H9 (cell line): Measurements from ENCODE around the gene DOC2B. TPM values are rescaled to one million over a fixed set of nuclear protein-coding genes. Genes with fewer than 3 reads are reported as not detected.

Source experiments
- DNase-seq: peaks from one replicate; pipeline ENCODE4 v3.0.0-alpha.2; 2017
- H2AFZ ChIP-seq: one replicate; pipeline ENCODE4 v1.6.1; 2013; ENCODE audit warnings: mild to moderate bottlenecking, low read length, control low read depth, moderate library complexity
- H2AK5ac ChIP-seq: 2 replicates; pipeline ENCODE4 v1.6.1; 2013; ENCODE audit warnings: low read length, control low read depth, mixed read lengths; ENCODE audit not compliant: insufficient read length
- H2BK120ac ChIP-seq: one replicate; pipeline ENCODE4 v1.6.1; 2013; ENCODE audit warnings: low read depth, mild to moderate bottlenecking, low read length, control low read depth, inconsistent platforms; ENCODE audit not compliant: poor library complexity, severe bottlenecking
- H2BK12ac ChIP-seq: 2 replicates; pipeline ENCODE4 v1.6.1; 2013; ENCODE audit warnings: low read length, control low read depth, mixed read lengths, low read depth; ENCODE audit not compliant: insufficient read length
- H2BK15ac ChIP-seq: 2 replicates; pipeline ENCODE4 v1.6.1; 2013; ENCODE audit warnings: low read depth, low read length, control low read depth
- H2BK20ac ChIP-seq: one replicate; pipeline ENCODE4 v1.6.1; 2013; ENCODE audit warnings: low read depth, mild to moderate bottlenecking, low read length, control low read depth, inconsistent platforms; ENCODE audit not compliant: poor library complexity, severe bottlenecking
- H2BK5ac ChIP-seq: 2 replicates; pipeline ENCODE4 v1.6.1; 2013; ENCODE audit warnings: low read length, control low read depth, mixed read lengths; ENCODE audit not compliant: insufficient read length
- H3K14ac ChIP-seq: 2 replicates; pipeline ENCODE4 v1.6.1; 2013; ENCODE audit warnings: low read length, control low read depth; ENCODE audit not compliant: insufficient read depth
- H3K18ac ChIP-seq: 2 replicates; pipeline ENCODE4 v1.6.1; 2013; ENCODE audit warnings: low read depth, mild to moderate bottlenecking, mixed read lengths, low read length, control low read depth; ENCODE audit not compliant: insufficient read length
- H3K23ac ChIP-seq: 2 replicates; pipeline ENCODE4 v1.6.1; 2013; ENCODE audit warnings: low read length, control low read depth, mixed read lengths, low read depth; ENCODE audit not compliant: insufficient read length
- H3K23me2 ChIP-seq: 2 replicates; pipeline ENCODE4 v1.6.1; 2013; ENCODE audit warnings: low read depth, mild to moderate bottlenecking, mixed read lengths, low read length, control low read depth; ENCODE audit not compliant: insufficient read length, poor library complexity, severe bottlenecking
- H3K27ac ChIP-seq: 2 replicates; pipeline ENCODE4 v1.5.1; 2013; ENCODE audit warnings: low read length, control low read depth, mixed read lengths, low read depth; ENCODE audit not compliant: insufficient read length
- H3K27me3 ChIP-seq: 2 replicates; pipeline ENCODE4 v1.6.1; 2013; ENCODE audit warnings: low read length, control low read depth, inconsistent platforms; ENCODE audit not compliant: insufficient read depth
- H3K4ac ChIP-seq: 2 replicates; pipeline ENCODE4 v1.6.1; 2013; ENCODE audit warnings: low read depth, mild to moderate bottlenecking, control low read depth, inconsistent platforms, low read length, moderate library complexity
- H3K4me1 ChIP-seq: 2 replicates; pipeline ENCODE4 v1.6.1; 2013; ENCODE audit warnings: low read length, control low read depth, inconsistent platforms; ENCODE audit not compliant: insufficient read depth
- H3K4me2 ChIP-seq: 2 replicates; pipeline ENCODE4 v1.6.1; 2013; ENCODE audit warnings: low read length, control low read depth, mixed read lengths; ENCODE audit not compliant: insufficient read length, insufficient read depth
- H3K56ac ChIP-seq: 2 replicates; pipeline ENCODE4 v1.6.1; 2013; ENCODE audit warnings: low read depth, mild to moderate bottlenecking, mixed read lengths, low read length, control low read depth; ENCODE audit not compliant: insufficient read length
- H3K79me1 ChIP-seq: 2 replicates; pipeline ENCODE4 v1.6.1; 2013; ENCODE audit warnings: low read depth, mild to moderate bottlenecking, moderate library complexity, low read length, control low read depth, inconsistent platforms; ENCODE audit not compliant: insufficient read depth, poor library complexity, severe bottlenecking
- H3K79me2 ChIP-seq: 2 replicates; pipeline ENCODE4 v1.6.1; 2013; ENCODE audit warnings: low read length, control low read depth, inconsistent platforms; ENCODE audit not compliant: insufficient read depth
- H3K9ac ChIP-seq: 2 replicates; pipeline ENCODE4 v1.6.1; 2013; ENCODE audit warnings: low read length, control low read depth, mixed read lengths; ENCODE audit not compliant: insufficient read length; ENCODE audit errors: extremely low read depth
- H3K9me3 ChIP-seq: one replicate; pipeline ENCODE4 v1.6.1; 2013; ENCODE audit warnings: low read depth, low read length, inconsistent platforms; ENCODE audit not compliant: control insufficient read depth
- H3T11ph ChIP-seq: one replicate; pipeline ENCODE4 v1.6.1; 2013; ENCODE audit warnings: mild to moderate bottlenecking, low read length, control low read depth, inconsistent platforms
- H4K20me1 ChIP-seq: one replicate; pipeline ENCODE4 v1.6.1; 2013; ENCODE audit not compliant: control insufficient read depth, insufficient read length, insufficient read depth
- H4K5ac ChIP-seq: 2 replicates; pipeline ENCODE4 v1.6.1; 2013; ENCODE audit warnings: low read depth, mild to moderate bottlenecking, mixed read lengths, low read length, control low read depth; ENCODE audit not compliant: insufficient read length
- H4K8ac ChIP-seq: replicated peaks from 2 replicates; pipeline ENCODE4 v1.6.1; 2013; ENCODE audit warnings: low read length, control low read depth, mixed read lengths, low read depth; ENCODE audit not compliant: insufficient read length
- H4K91ac ChIP-seq: 2 replicates; pipeline ENCODE4 v1.6.1; 2013; ENCODE audit warnings: low read depth, mild to moderate bottlenecking, moderate library complexity, mixed read lengths, low read length, control low read depth; ENCODE audit not compliant: insufficient read length
- H3K27ac Mint-ChIP-seq, 3 experiments: 2 replicates in 2 of 3; 3 replicates in 1 of 3; pipeline ENCODE4 v1.8.0; 2020 to 2021; ENCODE audit warnings: mixed read lengths in 3 of 3, mild to moderate bottlenecking in 1 of 3, moderate library complexity in 1 of 3
- H3K27me3 Mint-ChIP-seq: 2 replicates; pipeline ENCODE4 v1.8.0; 2021; ENCODE audit warnings: low read depth, mild to moderate bottlenecking, moderate library complexity, mixed read lengths
- H3K36me3 Mint-ChIP-seq, 3 experiments: 2 replicates in 2 of 3; 3 replicates in 1 of 3; pipeline ENCODE4 v1.8.0; 2020 to 2021; ENCODE audit warnings: low read depth in 3 of 3, mixed read lengths in 3 of 3; ENCODE audit not compliant: insufficient read depth in 1 of 3
- H3K4me1 Mint-ChIP-seq, 2 experiments: 2 replicates each; pipeline ENCODE4 v1.8.0; 2020; ENCODE audit warnings: mixed read lengths in 2 of 2
- H3K4me3 Mint-ChIP-seq, 2 experiments: 2 replicates in 1 of 2; 3 replicates in 1 of 2; pipeline ENCODE4 v1.8.0; 2020 to 2021; ENCODE audit warnings: mild to moderate bottlenecking in 2 of 2, mixed read lengths in 2 of 2, moderate library complexity in 1 of 2
- H3K9me3 Mint-ChIP-seq, 2 experiments: 2 replicates in 1 of 2; 3 replicates in 1 of 2; pipeline ENCODE4 v1.8.0; 2020; ENCODE audit warnings: mild to moderate bottlenecking in 2 of 2, mixed read lengths in 2 of 2, moderate library complexity in 1 of 2
- WGBS: extraction: QIAGEN DNeasy Blood & Tissue Kit; methylation state at CpG from one replicate; pipeline ENCODE4 v1.1.7; 2013; ENCODE audit warnings: missing lambda C conversion rate, low lambda C conversion rate, mixed read lengths; ENCODE audit not compliant: insufficient read length; ENCODE audit errors: extremely low coverage; 5-methylcytosine and 5-hydroxymethylcytosine counted together
- total RNA-seq: library from RNA; stranded (reverse); gene quantifications from 2 replicates; pipeline ENCODE4 v1.2.1, GENCODE V29; 2021
- TF ChIP-seq, protein P1 (sequence below): fragments of 200-600 bp; sonication (generic); conservative IDR thresholded peaks from 3 replicates; pipeline ENCODE4 v1.8.0; 2021; ENCODE audit warnings: antibody characterized with exemption, mild to moderate bottlenecking

DOC2B gene
- total RNA-seq, 1 experiment from 2014 or later, result 2.1 TPM

DNA sequence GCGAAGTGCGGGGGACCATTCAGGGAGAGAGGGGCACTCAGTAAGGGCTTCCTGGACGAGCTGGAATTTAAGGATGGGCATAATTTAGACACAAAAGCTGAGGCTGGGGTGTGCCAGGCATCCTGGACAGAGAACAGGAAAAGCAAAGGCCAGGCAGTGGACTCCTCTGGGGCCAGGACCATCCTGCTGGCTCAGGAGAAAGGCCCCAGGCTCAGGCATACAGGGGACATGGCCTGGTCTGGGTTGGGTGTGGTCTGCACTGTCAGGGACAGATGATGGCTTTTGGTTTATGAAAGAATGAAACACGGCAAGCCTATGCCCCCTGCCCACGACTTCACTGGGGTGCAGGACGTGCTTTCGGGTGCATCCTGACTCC, 48.9 kb upstream of the DOC2B start:
- Histone ChIP-seq H3T11ph (no peak overlapping the region), H3K27me3 (no peaks in the 10 kb centered on the region), H3K23me2 (no peaks in the 10 kb centered on the region), H3K23ac (no peak overlapping the region), H3K4ac (no peak overlapping the region), H4K20me1 (no peaks in the 10 kb centered on the region), H4K5ac (no peak overlapping the region), H2BK120ac (no peak overlapping the region), H4K8ac (no peak overlapping the region), H3K79me1 (no peaks in the 10 kb centered on the region), H2AFZ (no peak overlapping the region), H2AK5ac (no peak overlapping the region), H3K14ac (no peak overlapping the region), H3K4me2 (no peak overlapping the region), H3K18ac (no peak overlapping the region), H3K56ac (no peak overlapping the region), H3K9me3 (no peaks in the 10 kb centered on the region), H3K9ac (no peak overlapping the region), H3K4me1 (peaks cover 5% of the 10 kb centered on the region; the same call in 1 of the 2 replicates), H3K27ac (no peak overlapping the region), H2BK20ac (no peak overlapping the region), H2BK5ac (no peak overlapping the region), H4K91ac (no peak overlapping the region), H2BK15ac (no peak overlapping the region), H3K79me2 (no peaks in the 10 kb centered on the region), H2BK12ac (no peak overlapping the region)
- Mint-ChIP-seq H3K4me3 (no peak overlapping the region), H3K27me3 (no peaks in the 10 kb centered on the region; the same call in none of the 2 replicates), H3K27ac (no peak overlapping the region; a peak in 1 of 7 replicates), H3K36me3 (no peaks in the 10 kb centered on the region), H3K4me1 (peaks cover 9 to 34% of the 10 kb centered on the region in 2 experiments), H3K9me3 (no peaks in the 10 kb centered on the region)
- DNase-seq, result no peak
- TF ChIP-seq, protein P1, sequence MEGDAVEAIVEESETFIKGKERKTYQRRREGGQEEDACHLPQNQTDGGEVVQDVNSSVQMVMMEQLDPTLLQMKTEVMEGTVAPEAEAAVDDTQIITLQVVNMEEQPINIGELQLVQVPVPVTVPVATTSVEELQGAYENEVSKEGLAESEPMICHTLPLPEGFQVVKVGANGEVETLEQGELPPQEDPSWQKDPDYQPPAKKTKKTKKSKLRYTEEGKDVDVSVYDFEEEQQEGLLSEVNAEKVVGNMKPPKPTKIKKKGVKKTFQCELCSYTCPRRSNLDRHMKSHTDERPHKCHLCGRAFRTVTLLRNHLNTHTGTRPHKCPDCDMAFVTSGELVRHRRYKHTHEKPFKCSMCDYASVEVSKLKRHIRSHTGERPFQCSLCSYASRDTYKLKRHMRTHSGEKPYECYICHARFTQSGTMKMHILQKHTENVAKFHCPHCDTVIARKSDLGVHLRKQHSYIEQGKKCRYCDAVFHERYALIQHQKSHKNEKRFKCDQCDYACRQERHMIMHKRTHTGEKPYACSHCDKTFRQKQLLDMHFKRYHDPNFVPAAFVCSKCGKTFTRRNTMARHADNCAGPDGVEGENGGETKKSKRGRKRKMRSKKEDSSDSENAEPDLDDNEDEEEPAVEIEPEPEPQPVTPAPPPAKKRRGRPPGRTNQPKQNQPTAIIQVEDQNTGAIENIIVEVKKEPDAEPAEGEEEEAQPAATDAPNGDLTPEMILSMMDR, result no peak
- no CpG with 5 or more reads among the region's 7 CpGs for WGBS
